ENCODE data around the gene HNMT. TPM values are rescaled to one million over a fixed set of nuclear protein-coding genes. Genes with fewer than 3 reads are reported as not detected.

HNMT gene
- total and polyA plus RNA-seq, 2 of the 8 experiments (the other 6 are each of a cell fraction or from before 2014, with no cell fraction given) = 1.6 to 3.6 TPM

DNA sequence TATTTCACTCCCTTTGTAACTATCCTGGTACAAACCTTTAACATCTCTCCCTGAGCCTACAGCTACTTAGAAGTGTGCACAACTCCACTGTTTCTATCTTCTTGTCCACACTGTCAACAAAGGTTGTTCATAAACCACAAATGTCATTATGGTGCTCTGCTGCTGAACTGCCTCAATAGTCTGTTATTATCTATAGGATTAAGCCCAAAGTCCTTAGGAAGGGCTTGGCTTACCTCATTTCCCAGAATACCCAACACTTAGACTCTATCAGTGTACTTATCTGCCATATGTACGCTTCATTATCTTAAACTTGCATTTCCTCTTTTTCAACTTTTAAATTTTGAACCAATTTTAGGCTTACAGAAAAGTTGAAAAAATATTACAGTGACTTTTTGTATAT is 94.2 kb downstream of the HNMT start (continued):
- no peak for TF ChIP-seq TAF7 (optimal IDR thresholded peaks at IDR 0.05; ENCODE audit: borderline replicate concordance, low read depth, low read length)
